Measurements from ENCODE around the gene SYNJ1.

DNA sequence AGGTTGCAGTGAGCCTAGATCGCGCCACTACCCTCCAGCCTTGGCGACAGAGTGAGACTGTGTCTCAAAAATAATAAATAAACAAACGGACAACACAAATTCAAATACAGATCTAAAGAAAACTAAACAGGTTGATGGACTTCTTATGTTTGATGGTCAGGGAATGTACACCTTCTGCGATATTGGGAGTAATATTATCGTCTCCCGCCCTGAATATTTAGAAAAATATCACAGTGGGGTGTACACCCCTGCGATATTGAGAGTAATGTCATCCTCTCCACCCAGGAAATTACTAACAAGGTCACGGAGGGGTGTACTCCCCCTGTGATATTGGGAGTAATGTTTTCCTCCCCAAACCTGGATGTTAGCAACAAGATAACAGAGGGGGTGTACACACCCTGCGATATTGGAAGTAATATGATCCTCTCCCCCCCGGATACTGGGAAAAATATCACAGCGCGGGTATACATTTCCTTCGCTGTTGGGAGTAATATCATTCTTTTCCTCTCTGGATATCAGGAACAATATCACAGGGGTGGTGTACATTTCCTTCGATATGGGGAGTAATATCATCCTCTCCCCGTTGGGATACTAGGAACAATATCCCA, 114.3 kb downstream of the SYNJ1 start:
- TF ChIP-seq SMC3 (IDR thresholded peaks at IDR 0.05; ENCODE audit: borderline replicate concordance, low read length) (no peak), FOXM1 (IDR thresholded peaks at IDR 0.05; ENCODE audit: low read depth, low read length) (no peak), CTCF (IDR thresholded peaks at IDR 0.05 in 2 of 3, conservative IDR thresholded peaks at IDR 0.05 in 1 of 3; ENCODE audit: control insufficient read depth in 2 of 3, extremely low read depth in 1 of 3, insufficient read depth in 1 of 3, low read depth in 3 of 3, low read length in 3 of 3) (no peak), POLR2AphosphoS2 (IDR thresholded peaks at IDR 0.05; ENCODE audit: low read depth, low read length) (no peak), HCFC1 (IDR thresholded peaks at IDR 0.05; ENCODE audit: low read length) (no peak), ELK1 (IDR thresholded peaks at IDR 0.05; ENCODE audit: low read depth, low read length) (no peak), EZH2 (IDR thresholded peaks at IDR 0.05; ENCODE audit: borderline replicate concordance, control insufficient read depth, low read depth, low read length) (no peak)
